HG03575 (cell line): ENCODE results near the gene ANKRD42.
"Not testable (repeated sequence)": the region's sequence is repeated elsewhere in the genome, so short reads cannot be mapped to it uniquely, and the experiment has no call there.

Experiments used
- ATAC-seq: cut with Tn5 transposase; IDR thresholded peaks from one replicate; pipeline ENCODE4 v1.9.1; 2021; ENCODE audit not compliant: unreplicated experiment, insufficient number of reproducible peaks, low FRiP score; ENCODE audit errors: extremely low read depth

The ANKRD42 gene

DNA sequence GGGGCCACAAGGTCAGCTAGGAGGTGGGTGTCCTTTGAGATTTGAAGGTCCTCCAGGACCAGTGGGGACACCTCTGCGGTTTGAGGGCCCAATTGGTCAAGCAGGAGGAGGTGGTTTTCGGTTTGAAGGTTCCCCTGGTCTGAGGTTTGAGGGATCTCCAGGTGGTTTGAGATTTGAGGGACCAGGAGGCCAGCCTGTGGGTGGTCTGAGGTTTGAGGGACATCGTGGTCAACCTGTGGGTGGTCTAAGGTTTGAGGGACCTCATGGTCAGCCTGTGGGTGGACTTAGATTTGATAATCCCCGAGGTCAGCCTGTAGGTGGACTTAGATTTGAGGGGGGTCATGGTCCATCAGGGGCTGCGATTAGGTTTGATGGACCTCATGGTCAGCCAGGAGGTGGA lies 24.8 kb upstream of the ANKRD42 start:
- ATAC-seq = no peak

DNA sequence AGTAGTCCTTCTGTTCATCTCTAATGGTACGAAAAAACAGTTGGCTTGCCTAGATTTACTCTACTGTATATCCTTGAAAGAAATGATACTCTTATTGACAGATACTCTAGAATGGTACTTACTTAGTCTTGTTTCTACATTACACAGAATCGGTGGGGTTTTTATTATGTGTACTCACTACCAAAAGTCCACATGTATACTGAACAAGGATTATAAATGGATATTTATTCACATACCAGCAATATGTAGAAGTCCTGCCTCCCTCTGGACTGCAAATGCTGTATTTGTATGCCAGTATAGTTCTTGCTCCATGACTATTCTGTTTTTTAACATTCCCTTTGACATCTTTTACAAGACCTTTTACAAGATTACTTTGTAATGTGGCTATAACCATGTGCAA lies 22.6 kb upstream of the ANKRD42 start:
- ATAC-seq = no peak

DNA sequence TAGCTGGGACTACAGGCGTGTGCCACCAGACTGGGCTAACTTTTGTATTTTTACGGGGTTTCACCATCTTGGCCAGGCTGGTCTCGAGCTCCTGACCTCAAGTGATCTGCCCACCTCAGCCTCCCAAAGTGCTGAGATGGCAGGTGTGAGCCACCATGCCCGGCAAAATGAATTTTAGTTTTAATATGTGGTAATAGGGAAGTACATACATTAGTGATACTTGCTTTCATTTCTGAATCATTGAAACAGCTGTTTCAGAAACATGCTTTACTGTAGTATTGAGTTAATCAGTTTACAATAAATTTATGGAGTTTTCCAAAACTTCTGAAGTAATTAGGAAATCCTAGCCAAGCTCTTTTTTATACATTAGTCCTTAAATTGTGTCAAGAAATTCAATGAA lies 21.0 kb upstream of the ANKRD42 start:
- no peak for ATAC-seq

DNA sequence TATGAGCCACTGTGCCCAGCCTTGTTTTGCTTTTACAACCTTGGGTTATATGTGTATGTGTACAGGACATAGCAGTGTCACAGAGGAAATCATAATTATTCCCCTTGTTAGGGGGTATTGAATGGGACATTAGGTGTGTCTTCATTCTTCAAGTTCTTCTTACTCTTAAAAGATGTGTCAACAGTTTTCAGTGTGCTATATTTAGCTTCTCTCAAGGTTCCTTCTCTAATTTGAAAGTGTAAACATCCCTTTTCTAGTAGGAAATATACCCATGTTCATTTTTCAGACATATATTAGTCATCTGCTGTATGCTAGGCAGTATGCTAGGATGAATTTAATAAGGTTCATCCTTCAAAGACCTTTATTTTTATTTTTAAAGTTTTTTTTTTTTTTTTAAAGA lies 19.5 kb upstream of the ANKRD42 start:
- ATAC-seq = no peak

DNA sequence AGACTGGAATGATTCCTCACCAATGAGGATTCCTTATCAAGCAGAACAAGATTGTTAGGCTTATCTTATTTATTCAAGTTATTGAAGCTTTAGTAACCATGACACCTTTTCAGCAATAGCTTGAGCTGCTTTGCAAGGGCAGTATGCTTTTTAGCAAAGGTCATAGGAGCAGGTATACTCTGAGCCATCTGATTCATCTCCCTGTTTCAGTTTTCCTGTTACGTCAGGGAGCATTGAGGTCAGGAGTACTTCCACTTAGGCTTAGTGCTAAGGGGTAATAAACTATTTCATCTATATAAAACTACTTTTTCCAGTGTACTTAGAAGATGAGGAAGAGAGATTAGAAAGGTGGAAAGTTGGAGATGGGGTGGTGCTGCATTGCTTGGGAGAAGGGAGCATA lies 17.7 kb upstream of the ANKRD42 start:
- no peak for ATAC-seq

DNA sequence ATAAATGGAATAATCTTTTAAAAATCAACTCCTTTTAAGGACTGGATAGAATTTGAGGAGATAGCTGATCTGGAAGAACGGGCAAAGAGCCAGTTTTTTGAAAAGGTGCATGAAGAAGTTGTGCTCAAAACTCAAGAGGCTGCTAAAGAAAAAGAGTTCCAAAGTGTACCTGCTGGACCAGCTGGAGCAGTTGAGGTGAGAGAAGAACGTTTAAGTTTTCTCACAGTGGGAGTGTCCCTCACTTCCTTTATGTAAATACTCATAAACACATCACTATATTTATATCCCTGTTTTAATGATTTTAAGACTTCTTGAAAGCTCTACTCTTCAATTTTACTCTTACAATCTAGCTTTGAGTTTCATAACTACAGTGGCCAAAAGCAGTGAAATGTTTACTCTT lies 11.7 kb upstream of the ANKRD42 start:
- ATAC-seq = no peak

DNA sequence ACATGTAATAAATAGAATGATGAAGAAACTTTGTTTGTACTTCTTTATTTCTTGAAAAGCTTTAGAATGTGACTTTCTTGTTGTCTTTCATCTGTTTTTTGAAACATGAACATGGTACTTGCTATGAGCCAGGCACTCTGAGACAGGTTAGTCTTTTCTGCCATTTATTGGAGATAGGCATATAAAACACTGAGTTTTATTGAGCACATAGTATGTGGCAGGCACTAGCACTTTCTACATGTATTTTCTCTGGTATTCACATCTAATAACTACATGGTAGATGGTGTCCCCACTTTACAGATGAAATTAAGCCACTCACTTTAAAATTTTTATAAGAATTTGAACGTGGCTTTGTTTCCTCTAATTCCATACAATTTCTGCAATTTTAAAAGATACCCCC lies 7.7 kb upstream of the ANKRD42 start:
- ATAC-seq = no peak

DNA sequence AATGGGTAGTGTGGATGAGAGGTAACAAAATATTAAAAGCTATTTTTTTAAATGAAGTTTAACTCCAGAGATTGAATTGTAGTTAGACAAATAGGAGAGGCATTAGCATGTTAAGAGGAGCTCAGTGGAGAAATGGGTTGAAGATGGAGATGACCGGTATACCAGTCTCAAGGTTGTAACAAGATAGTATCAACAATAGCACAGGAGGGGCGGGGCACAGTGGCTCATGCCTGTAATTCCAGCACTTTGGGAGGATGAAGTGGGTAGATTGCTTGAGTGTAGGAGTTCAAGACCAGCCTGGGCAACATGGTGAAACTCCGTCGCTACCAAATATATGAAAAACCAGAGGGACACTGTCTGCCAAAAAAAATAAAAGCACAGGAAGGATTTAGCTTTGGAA lies 6.0 kb upstream of the ANKRD42 start:
- no peak for ATAC-seq

DNA sequence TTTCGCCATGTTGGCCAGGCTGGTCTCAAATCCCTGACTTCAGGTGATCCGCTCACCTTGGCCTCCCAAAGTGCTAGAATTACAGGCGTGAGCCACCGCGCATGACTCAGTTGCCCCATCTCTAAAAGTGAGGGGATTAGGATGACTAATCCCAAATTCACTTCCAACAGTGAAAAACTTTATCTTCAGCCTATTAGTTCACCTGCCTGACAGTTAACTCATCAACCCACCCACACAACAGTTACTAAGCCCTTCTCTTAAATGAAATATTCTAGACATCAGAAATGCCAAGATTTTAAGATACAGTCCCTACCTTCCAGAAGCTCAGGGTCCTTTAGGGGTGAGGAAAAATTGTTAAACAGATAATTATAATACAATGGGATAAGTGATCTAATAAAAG lies 2.0 kb upstream of the ANKRD42 start:
- ATAC-seq = no peak

DNA sequence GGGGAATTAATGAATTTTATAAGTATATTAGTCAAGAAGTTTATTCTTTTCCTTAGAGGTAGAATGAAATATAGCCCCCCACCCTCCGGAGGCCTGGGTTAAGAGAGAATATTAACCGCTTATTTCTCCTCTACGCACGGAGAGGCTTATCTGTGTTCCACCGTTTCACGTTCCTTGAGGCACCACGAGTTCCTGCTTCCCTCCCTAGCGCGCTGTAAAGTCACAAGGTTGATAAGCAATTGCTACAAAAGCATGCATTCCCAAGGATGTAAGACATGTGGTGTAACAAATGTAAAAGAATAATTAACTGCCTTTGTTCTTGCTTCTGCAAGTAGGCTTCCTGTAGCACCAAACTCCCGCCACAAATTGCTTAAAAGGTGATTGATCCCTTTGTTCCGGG lies 1.5 kb upstream of the ANKRD42 start:
- no peak for ATAC-seq

DNA sequence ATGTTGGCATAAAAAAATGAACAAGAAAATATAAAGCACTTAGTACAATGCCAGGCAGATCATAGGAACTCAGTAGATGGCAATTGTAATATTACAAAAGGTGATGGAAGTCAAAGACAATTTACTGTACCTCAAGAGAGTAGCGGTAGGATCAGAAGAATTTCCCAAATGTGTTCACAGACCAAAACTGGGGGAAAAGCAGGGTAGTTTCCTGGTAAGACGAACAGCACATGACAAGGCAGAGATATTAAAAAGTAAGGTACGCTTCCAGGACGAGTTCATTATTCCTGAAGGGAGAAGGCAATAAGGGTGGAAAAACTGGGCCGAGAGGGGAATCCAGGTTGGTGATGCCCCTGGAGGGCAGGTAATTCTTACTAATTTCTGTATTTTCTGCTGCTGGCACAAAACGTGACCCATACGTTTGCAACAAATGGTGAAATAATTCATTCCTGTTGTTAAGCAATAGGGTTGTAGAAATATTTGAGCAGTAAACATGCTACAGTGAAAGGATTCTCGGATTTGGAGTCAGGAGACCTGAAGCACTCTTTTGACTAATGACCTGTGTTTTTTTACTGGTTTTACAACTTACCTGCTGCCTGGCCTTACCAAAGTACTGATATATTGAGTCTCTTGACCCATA lies 786 bp upstream of the ANKRD42 start:
- no peak for ATAC-seq

DNA sequence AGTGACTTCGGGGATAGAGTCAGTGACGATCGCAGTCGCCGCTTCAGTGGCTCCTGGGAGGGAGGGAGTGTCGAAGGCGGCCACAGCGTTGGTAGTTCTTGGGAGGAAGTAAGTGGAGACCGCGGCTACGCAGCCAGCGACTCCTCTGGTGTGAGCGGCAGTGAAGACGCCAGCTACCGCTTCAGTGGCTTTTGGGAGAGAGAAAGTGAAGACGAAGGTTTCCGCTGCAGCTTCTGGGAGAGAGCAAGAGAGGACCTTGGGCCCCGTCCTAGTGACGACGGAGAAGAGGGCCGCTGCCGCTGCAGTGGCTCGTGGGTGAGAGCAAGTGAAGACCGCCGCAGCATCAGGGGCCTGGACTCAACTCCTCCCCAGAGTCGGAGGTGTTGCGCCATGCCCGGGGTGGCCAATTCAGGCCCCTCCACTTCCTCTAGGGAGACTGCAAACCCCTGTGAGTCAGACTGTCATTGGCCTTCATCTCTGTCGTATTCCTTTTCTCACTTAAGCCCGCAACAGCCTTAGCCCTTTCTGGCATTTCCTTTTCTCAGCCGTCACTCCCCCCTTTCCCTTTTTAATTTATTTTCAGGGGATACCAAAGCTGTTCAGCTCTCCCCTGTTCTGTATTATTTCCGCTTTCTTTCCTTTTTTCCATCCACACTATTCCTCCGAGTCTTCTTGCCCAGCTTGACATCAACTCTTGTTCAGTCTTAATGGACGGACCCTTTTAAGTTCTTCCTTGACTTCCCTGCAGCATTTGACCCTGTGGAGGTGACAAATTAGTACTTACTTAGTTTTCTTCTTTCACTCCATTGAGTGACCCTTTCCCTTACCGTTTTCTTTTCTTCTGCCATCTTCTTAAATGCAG lies 1.0 kb downstream of the ANKRD42 start:
- ATAC-seq = no peak

DNA sequence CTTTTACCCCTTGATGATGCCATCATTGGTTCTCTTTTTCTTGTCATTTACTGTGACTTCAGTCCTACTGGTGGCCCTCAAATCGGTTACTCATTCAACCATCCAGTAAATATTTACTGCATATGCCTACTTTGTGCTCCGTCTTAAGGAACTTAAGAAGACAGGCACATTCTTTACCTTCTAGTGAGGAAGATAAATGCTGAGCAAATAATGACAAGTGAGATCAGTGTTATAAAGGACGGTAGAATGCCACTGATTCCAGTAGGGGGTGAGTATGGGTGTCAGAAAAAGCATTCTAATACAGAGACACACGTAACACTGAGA lies 1.6 kb downstream of the ANKRD42 start:
- ATAC-seq = no peak

DNA sequence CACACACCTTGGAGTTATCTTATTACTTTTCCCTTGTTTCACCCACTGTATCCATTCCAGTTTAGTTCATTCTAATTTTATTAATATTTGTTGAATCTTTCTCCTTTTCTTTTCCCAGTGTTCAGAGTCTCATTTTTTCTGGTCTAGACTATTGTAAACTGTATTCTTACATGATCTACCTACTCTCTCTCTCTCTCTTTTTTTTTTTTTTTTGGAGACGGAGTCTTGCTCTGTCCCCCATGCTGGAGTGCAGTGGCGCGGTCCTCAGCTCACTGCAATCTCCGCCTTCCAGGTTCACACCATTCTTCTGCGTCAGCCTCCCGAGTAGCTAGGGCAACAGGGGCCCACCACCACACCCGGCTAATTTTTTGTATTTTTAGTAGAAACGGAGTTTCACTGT lies 2.1 kb downstream of the ANKRD42 start:
- no peak for ATAC-seq

DNA sequence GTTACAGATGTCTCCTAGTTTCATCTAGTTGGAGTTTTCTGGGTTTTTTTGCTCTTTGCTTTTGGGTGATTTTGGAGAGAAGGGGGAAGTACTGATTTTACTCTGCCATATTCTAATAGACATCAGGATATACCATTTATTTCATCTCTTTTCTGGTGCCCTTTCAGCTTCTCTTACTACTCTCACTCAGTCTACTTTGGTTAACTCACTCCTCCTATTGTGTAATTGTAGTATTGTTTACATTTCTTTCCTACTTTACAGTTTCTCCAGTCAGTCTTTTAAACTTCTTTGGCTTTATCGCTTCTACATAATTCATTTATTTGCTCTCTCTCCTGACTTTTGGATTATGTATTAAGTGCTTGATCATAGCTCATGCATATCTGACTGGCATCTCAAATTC lies 6.5 kb downstream of the ANKRD42 start:
- ATAC-seq = no peak

DNA sequence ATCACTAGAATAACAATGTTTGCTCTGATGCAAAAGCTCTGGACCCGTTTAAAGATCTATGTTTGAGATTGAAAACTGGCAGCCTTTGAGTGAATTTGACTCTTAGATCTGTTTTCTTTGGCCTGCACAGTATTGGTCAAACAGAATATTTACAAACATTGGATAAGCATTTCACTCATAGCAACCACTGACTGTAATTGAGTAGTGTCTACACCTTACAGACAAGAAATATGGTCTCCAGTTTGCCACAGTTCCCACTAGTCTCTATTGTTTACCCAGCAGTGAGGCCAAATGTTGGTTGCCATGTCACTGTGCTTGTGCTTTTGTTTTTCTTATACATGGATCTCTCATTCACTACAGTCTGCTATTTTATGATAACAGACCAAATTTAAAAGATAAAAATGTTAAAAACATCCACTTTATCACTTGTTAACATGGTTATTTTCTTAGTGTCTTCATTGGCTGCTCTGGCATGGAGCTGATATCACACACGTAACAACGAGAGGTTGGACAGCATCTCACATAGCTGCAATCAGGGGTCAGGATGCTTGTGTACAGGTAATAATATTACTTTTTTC lies 12.2 kb downstream of the ANKRD42 start:
- ATAC-seq = no peak

DNA sequence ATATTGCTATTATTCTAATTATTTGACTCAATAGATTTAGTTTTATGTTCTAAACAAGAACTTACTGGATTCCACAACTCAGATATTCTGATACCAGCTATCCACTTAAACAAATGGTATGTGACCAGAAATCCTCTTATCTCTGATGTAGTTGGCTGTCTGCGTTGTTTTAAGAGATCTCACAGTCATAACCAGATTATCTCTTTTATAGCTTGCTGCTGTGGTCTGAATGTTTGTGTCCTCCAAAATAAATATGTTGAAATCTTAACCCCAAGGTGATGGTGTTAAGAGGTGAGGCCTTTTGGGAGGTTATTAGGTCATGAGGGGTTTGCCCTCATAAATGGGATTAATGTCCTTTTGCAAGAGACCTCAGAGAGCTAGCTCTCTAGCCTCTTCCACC lies 12.7 kb downstream of the ANKRD42 start:
- no peak for ATAC-seq

DNA sequence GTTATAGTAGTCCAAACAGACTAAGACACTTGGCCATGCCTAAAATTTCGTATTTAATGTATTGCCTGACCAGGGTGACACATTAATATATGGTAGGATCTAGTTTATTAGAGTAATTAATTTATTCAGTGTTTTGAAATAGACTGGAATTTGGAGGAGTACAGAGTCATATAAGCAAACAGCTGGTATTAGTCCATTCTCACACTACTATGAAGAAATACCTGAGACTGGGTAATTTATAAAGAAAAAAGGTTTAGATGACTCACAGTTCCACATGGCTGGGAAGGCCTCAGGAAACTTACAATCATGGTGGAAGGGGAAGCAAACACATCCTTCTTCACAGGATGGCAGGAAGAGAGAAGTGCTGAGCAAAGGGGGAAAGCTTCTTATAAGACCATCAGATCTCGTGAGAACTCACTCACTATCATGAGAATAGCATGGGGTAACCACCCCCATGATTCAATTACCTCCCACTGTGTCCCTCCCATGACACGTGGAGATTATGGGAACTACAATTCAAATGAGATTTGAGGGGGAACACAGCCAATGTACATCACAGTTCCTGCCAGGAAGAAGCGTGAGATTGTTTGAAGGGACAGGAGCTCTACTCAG lies 13.4 kb downstream of the ANKRD42 start:
- not testable (repeated sequence) for ATAC-seq

DNA sequence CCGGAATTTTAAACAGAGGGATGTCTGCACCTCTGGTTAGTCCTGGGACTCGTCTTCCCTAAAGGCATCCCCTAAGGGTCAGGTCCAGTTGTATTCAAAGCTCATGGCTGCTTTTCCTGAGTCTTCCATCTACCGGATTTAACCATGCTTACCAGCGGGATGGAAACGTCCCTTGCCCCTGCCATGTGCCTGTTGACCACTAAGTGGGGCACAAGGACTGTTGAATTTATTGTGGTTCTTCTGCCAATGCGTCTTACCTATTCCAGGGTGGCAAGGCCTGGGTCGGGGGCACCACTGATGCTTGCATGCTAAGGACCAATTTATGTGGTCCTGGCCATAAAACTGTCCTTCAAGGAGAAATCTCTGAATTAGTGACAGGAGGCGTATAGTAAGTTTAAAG lies 25.6 kb downstream of the ANKRD42 start:
- no peak for ATAC-seq

DNA sequence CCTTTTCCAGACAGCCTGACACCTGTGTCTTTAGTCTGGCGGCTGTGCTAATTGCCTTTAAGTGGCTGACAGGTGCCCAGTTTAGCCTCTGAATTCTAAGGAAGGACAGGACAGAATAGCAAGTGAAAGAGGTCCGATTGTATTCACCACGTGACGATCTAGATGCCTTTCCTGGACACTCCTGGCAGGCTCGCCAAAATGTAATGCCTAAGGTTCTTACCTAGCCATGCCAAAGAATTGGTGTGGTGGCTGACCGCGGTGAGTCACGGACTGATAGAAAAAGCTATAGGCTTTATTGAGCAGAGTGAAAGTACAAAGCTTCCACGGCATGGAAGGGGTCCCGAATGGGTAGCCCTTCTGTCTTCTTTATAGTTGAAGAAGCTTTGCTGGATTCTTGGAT lies 26.7 kb downstream of the ANKRD42 start:
- ATAC-seq = no peak
